Activated T-helper 1 cell treated with anti-CD3 and anti-CD28 coated beads, Interleukin-2, amount 50 U/mL, for 16 hours (primary cell): ENCODE results near the gene ELOVL1.
"Not testable (repeated sequence)": the region's sequence is repeated elsewhere in the genome, so short reads cannot be mapped to it uniquely, and the experiment has no call there.

Experiments used
- DNase-seq, 2 donors: peaks; one replicate each; pipeline ENCODE4 v3.0.0-alpha.2; 2020; ENCODE audit warnings: low read depth in 1 of 2, low spot score in 1 of 2

The ELOVL1 gene

GRCh38 chr1:43367904-43368645, at the start of gene ELOVL1:
Gene ELOVL1 (minus strand): TSS chr1:43368011. CDS start chr1:43365609, 2,402 bp downstream.
- DNase-seq = peak; percentile 68 to 79

GRCh38 chr1:43415901-43416300, 48.1 kb upstream of the ELOVL1 start:
- no peak for DNase-seq

GRCh38 chr1:43414634-43415223, 46.9 kb upstream of the ELOVL1 start:
- peak; percentile 24 to 39 for DNase-seq

GRCh38 chr1:43413426-43413825, 45.6 kb upstream of the ELOVL1 start:
- not testable (repeated sequence) for DNase-seq

- DNase-seq = no peak
Measured at GRCh38 chr1:43410571-43410970, 42.8 kb upstream of the ELOVL1 start.

- DNase-seq = no peak
Measured at GRCh38 chr1:43405876-43406234, 38.0 kb upstream of the ELOVL1 start.

GRCh38 chr1:43405219-43405875, 37.5 kb upstream of the ELOVL1 start:
- no peak for DNase-seq

- DNase-seq = no peak
Measured at GRCh38 chr1:43404353-43404752, 36.5 kb upstream of the ELOVL1 start.

GRCh38 chr1:43402089-43402865, 34.5 kb upstream of the ELOVL1 start:
- DNase-seq = no peak

GRCh38 chr1:43400441-43400840, 32.6 kb upstream of the ELOVL1 start:
- DNase-seq = not testable (repeated sequence)

GRCh38 chr1:43398227-43398626, 30.4 kb upstream of the ELOVL1 start:
- DNase-seq = no peak

GRCh38 chr1:43396059-43396458, 28.2 kb upstream of the ELOVL1 start:
- no peak for DNase-seq

GRCh38 chr1:43395523-43395922, 27.7 kb upstream of the ELOVL1 start:
- no peak for DNase-seq

GRCh38 chr1:43392702-43393101, 24.9 kb upstream of the ELOVL1 start:
- DNase-seq = no peak

GRCh38 chr1:43389326-43390313, 21.8 kb upstream of the ELOVL1 start, which contains the start of the genes MED8 and SZT2:
Gene MED8 (minus strand): TSS chr1:43389800. CDS start chr1:43389764, 36 bp downstream.
Gene SZT2 (plus strand): TSS chr1:43389899. CDS start chr1:43389969, 70 bp downstream.
- DNase-seq = peak; percentile 90 to 91

- DNase-seq = no peak
Measured at GRCh38 chr1:43388613-43389012, 20.8 kb upstream of the ELOVL1 start.

GRCh38 chr1:43387976-43388599, 20.3 kb upstream of the ELOVL1 start:
- DNase-seq = no peak

GRCh38 chr1:43386676-43387075, 18.9 kb upstream of the ELOVL1 start:
- DNase-seq = no peak

- DNase-seq = no peak
Measured at GRCh38 chr1:43383449-43383848, 15.6 kb upstream of the ELOVL1 start.
